ENCODE data around the gene PPP1R27. TPM values are rescaled to one million over a fixed set of nuclear protein-coding genes. Genes with fewer than 3 reads are reported as not detected.

PPP1R27 gene
- total RNA-seq: 0.19 and 0.28 TPM in 2 replicates

GRCh38 chr17:81834831-81835267 is at the start of gene PPP1R27:
Gene PPP1R27, minus strand, starts transcription at chr17:81835050. Its CDS starts 97 bp downstream, at chr17:81834953.

DNA sequence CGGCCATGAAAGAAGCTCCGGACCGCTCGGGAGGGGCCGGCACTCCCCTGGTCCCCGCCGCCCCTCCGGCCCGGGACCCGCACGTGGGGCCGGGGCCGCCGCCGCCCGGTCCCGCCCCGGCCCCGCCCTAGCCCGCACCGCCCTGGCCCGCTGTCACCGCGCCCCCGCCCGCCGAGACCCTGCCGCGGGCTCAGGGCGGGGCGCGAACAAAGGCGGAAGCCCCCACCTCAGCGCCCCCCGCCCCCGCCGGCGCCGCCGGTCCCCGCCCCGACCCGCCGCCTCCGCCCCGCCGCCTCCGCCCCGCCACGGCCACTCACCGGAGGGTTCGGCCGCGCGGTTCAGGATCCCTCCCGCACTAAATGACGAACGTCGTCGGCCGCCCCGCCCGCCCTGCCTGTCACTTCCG is 36.1 kb upstream of the PPP1R27 start, which contains the start of gene ARHGDIA:
TSS of gene ARHGDIA (minus strand) at position 357 of the 406 bp plus-strand sequence. CDS start 1,407 bp downstream, outside the sequence.

GRCh38 chr17:81859906-81860755 is 25.3 kb upstream of the PPP1R27 start, which contains the start of gene P4HB:
Gene P4HB, minus strand, starts transcription at chr17:81860535. Its CDS starts 64 bp downstream, at chr17:81860471.

GRCh38 chr17:81833160-81833920 is 1.5 kb downstream of the PPP1R27 start, which contains the start of gene MCRIP1:
Gene MCRIP1, minus strand, starts transcription at chr17:81833291. Its CDS starts 8,785 bp downstream, at chr17:81824506.

GRCh38 chr17:81803728-81804558 is 30.9 kb downstream of the PPP1R27 start, which contains the start of gene GCGR:
Gene GCGR, plus strand, starts transcription at chr17:81804150. Its CDS starts 4,869 bp downstream, at chr17:81809019.

Other genes starting within 250 kb of the PPP1R27 start
- gene NPLOC4, start 197.9 kb downstream of the PPP1R27 start, total RNA-seq: 55.0 and 97.4 TPM in 2 replicates
- 0.58 and 1.7 TPM in 2 replicates for gene TSPAN10, start 197.9 kb downstream of the PPP1R27 start, total RNA-seq
- gene PDE6G, start 178.5 kb downstream of the PPP1R27 start, total RNA-seq: not detected in 2 replicates
- gene OXLD1, start 168.4 kb downstream of the PPP1R27 start, total RNA-seq: 24.8 and 39.5 TPM in 2 replicates
- 5.6 and 13.8 TPM in 2 replicates for gene CCDC137, start 168.3 kb downstream of the PPP1R27 start, total RNA-seq
- 24.0 and 26.6 TPM in 2 replicates for gene ARL16, start 151.3 kb downstream of the PPP1R27 start, total RNA-seq
- 74.6 and 77.2 TPM in 2 replicates for gene HGS, start 151.0 kb downstream of the PPP1R27 start, total RNA-seq
- gene MRPL12, start 131.7 kb downstream of the PPP1R27 start, total RNA-seq: 3.7 and 65.9 TPM in 2 replicates
- 5.6 and 17.8 TPM in 2 replicates for gene SLC25A10, start 122.8 kb downstream of the PPP1R27 start, total RNA-seq
- not detected in 2 replicates for gene GCGR, start 30.9 kb downstream of the PPP1R27 start, total RNA-seq
- gene MCRIP1, start 1.8 kb downstream of the PPP1R27 start, total RNA-seq: 91.6 and 113 TPM in 2 replicates
- gene P4HB, start 25.5 kb upstream of the PPP1R27 start, total RNA-seq: 1,109 and 1,495 TPM in 2 replicates
- 132 and 223 TPM in 2 replicates for gene ARHGDIA, start 36.3 kb upstream of the PPP1R27 start, total RNA-seq
- gene ALYREF, start 56.5 kb upstream of the PPP1R27 start, total RNA-seq: 60.0 and 264 TPM in 2 replicates
- gene ANAPC11, start 56.7 kb upstream of the PPP1R27 start, total RNA-seq: 110 and 239 TPM in 2 replicates
- gene NPB, start 67.2 kb upstream of the PPP1R27 start, total RNA-seq: 0.58 and 0.85 TPM in 2 replicates
- 27.6 and 43.3 TPM in 2 replicates for gene PCYT2, start 76.3 kb upstream of the PPP1R27 start, total RNA-seq
- 11.3 and 23.8 TPM in 2 replicates for gene SIRT7, start 83.1 kb upstream of the PPP1R27 start, total RNA-seq
- gene MAFG, start 92.7 kb upstream of the PPP1R27 start, total RNA-seq: 14.4 TPM in 2 replicates
- gene PYCR1, start 102.2 kb upstream of the PPP1R27 start, total RNA-seq: 107 and 123 TPM in 2 replicates
- gene MYADML2, start 112.2 kb upstream of the PPP1R27 start, total RNA-seq: not detected in 2 replicates
- not detected in 2 replicates for gene NOTUM, start 126.1 kb upstream of the PPP1R27 start, total RNA-seq
- gene ASPSCR1, start 142.6 kb upstream of the PPP1R27 start, total RNA-seq: 19.6 and 23.7 TPM in 2 replicates
- gene CENPX, start 187.8 kb upstream of the PPP1R27 start, total RNA-seq: 13.8 and 53.7 TPM in 2 replicates
- 9.0 and 19.2 TPM in 2 replicates for gene LRRC45, start 188.3 kb upstream of the PPP1R27 start, total RNA-seq
- 4.4 and 6.5 TPM in 2 replicates for gene RAC3, start 196.6 kb upstream of the PPP1R27 start, total RNA-seq
- gene DCXR, start 202.6 kb upstream of the PPP1R27 start, total RNA-seq: 51.0 and 75.3 TPM in 2 replicates
- gene RFNG, start 216.8 kb upstream of the PPP1R27 start, total RNA-seq: 21.5 and 35.2 TPM in 2 replicates
- 69.9 and 119 TPM in 2 replicates for gene GPS1, start 216.8 kb upstream of the PPP1R27 start, total RNA-seq
- gene DUS1L, start 230.8 kb upstream of the PPP1R27 start, total RNA-seq: 42.8 and 60.0 TPM in 2 replicates

All from regular cardiac myocyte (primary cell).